Mesendoderm (in vitro differentiated cells): ENCODE measurements around the gene CAPN11.

Experiments
- DNase-seq: peaks from one replicate; pipeline ENCODE4 v3.0.0; 2013
- H2AK5ac ChIP-seq: 2 replicates; pipeline ENCODE4 v1.6.1; 2013; ENCODE audit warnings: low read length, inconsistent platforms
- H2BK120ac ChIP-seq: 2 replicates; pipeline ENCODE4 v1.6.1; 2013; ENCODE audit warnings: low read depth, mild to moderate bottlenecking, low read length, moderate library complexity, mixed read lengths
- H2BK15ac ChIP-seq: replicated peaks from 2 replicates; pipeline ENCODE4 v1.6.1; 2013; ENCODE audit warnings: low read depth, mild to moderate bottlenecking, moderate library complexity
- H2BK5ac ChIP-seq: 2 replicates; pipeline ENCODE4 v1.6.1; 2013; ENCODE audit warnings: low read length, inconsistent platforms
- H3K18ac ChIP-seq: 2 replicates; pipeline ENCODE4 v1.6.1; 2013; ENCODE audit warnings: mild to moderate bottlenecking, low read length, mixed read lengths
- H3K23ac ChIP-seq: one replicate; pipeline ENCODE4 v1.6.1; 2013; ENCODE audit warnings: low read length
- H3K27ac ChIP-seq: 2 replicates; pipeline ENCODE4 v1.5.1; 2013; ENCODE audit warnings: low read depth, mild to moderate bottlenecking, inconsistent platforms, low read length, moderate library complexity
- H3K27me3 ChIP-seq: 2 replicates; pipeline ENCODE4 v1.6.1; 2013; ENCODE audit warnings: low read length, control low read depth, mild to moderate bottlenecking, inconsistent platforms; ENCODE audit not compliant: insufficient read depth, poor library complexity
- H3K36me3 ChIP-seq: 2 replicates; pipeline ENCODE4 v1.6.1; 2013; ENCODE audit warnings: low read length, inconsistent platforms; ENCODE audit not compliant: control insufficient read depth, insufficient read depth
- H3K4ac ChIP-seq: one replicate; pipeline ENCODE4 v1.6.1; 2013; ENCODE audit warnings: low read depth, mild to moderate bottlenecking, low read length, moderate library complexity
- H3K4me1 ChIP-seq: 2 replicates; pipeline ENCODE4 v1.6.1; 2013; ENCODE audit warnings: low read depth, low read length, inconsistent platforms; ENCODE audit not compliant: control insufficient read depth
- H3K4me2 ChIP-seq: 2 replicates; pipeline ENCODE4 v1.6.1; 2013; ENCODE audit warnings: low read length
- H3K4me3 ChIP-seq: 2 replicates; pipeline ENCODE4 v1.5.1; 2013; ENCODE audit warnings: mild to moderate bottlenecking, low read length
- H3K56ac ChIP-seq: one replicate; pipeline ENCODE4 v1.6.1; 2013; ENCODE audit warnings: low read length
- H3K79me1 ChIP-seq: 2 replicates; pipeline ENCODE4 v1.6.1; 2013; ENCODE audit warnings: low read length, inconsistent platforms
- H3K79me2 ChIP-seq: 2 replicates; pipeline ENCODE4 v1.6.1; 2013; ENCODE audit warnings: mild to moderate bottlenecking, low read length; ENCODE audit not compliant: control insufficient read depth, insufficient read depth
- H3K9ac ChIP-seq: 2 replicates; pipeline ENCODE4 v1.6.1; 2013; ENCODE audit warnings: low read length, inconsistent platforms
- H4K5ac ChIP-seq: one replicate; pipeline ENCODE4 v1.6.1; 2013; ENCODE audit warnings: low read length
- H4K8ac ChIP-seq: one replicate; pipeline ENCODE4 v1.6.1; 2013; ENCODE audit warnings: low read depth, mild to moderate bottlenecking, control low read depth, low read length, moderate library complexity
- WGBS: extraction: QIAGEN DNeasy Blood & Tissue Kit; methylation state at CpG from one replicate; pipeline ENCODE4 v1.1.7; 2013; ENCODE audit warnings: low lambda C conversion rate, missing lambda C conversion rate; ENCODE audit not compliant: insufficient coverage; ENCODE audit errors: extremely low coverage; 5-methylcytosine and 5-hydroxymethylcytosine counted together

CAPN11 gene

DNA sequence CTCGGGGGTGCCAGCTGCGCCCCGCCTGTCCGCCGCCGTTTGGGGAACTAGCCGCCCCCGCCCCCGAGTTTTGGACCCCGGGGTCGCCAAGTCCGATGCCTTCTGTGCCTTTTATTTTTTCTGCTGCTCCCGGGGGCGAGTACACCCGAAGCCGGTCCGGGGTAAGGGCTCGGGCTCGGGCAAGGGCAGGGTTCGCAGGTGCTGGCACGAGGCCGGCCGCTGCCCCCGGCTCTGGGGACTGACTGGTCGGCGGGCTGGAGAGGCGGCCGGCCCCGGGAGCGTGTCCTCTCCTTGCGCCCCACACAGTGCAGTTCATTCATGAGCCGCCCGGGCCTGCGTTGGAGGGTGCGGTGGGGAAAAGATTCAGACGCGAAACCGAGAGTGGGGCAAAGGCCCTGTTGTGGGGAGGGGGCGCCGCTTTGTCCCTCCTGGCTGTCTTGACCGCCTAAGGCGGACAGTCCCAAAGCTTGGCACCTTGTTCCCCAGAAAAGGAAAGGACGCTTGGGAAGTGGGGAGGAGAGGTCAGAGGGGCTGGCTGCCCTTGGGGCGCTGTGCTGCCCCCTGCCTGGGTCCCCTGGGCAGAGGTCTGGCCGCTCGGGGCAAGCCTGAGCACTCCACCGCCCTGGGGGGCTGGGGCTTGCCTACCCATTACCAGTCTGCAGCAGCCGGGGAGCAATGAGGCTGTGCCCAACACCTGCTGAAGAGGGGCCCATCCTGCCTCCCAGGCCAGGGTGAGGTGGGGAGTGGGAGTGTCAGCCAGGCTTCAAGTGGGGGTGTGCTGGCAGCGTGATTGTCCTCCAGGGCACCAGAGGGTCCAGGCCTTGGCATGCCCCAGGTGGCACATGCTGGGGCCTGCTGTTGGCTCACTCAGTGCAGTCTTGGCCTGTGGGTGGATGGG is 30.4 kb upstream of the CAPN11 start:
- Histone ChIP-seq H2AK5ac (peak overlapping the region; percentile 45), H3K36me3 (no peaks in the 10 kb centered on the region), H4K5ac (no peak overlapping the region), H2BK15ac (no peak overlapping the region), H3K27me3 (no peaks in the 10 kb centered on the region), H3K4me1 (peaks cover 6% of the 10 kb centered on the region), H3K9ac (peak overlapping the region; percentile 78), H2BK120ac (peak overlapping the region; percentile 18), H3K56ac (peak overlapping the region; percentile 87), H3K27ac (no peak overlapping the region), H2BK5ac (no peak overlapping the region), H3K79me2 (peaks cover 37% of the 10 kb centered on the region), H3K4ac (peak overlapping the region; percentile 94), H3K23ac (peak overlapping the region; percentile 89), H3K4me3 (peak overlapping the region; percentile 67), H4K8ac (no peak overlapping the region), H3K18ac (peak overlapping the region; percentile 42), H3K4me2 (peak overlapping the region; percentile 79), H3K79me1 (peaks cover 7% of the 10 kb centered on the region)
- DNase-seq = peak; percentile 39
- WGBS = no CpG with 5 or more reads among the region's 49 CpGs

DNA sequence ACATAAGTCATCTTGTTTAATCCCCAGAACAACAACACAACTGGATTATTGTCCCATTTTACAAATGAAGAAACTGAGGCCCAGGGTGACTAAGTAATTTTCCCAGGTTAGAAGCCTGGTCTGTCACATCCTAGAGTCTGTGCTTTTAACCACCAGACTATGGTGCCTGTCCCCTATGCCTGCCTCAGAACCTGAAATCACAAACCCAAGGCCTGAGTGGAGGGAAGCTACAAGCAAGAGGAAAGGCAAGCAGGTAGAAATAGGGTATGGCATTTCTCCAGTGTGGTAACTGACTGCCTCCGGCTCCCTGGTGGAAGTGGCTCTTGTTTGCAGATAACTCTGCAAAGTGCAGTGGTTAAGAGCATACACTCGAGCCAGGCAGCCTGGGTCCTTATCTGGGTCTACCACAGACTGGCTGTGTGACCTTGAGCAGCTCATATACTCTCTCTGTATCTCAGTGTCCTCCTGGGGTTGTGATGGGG is 28.7 kb upstream of the CAPN11 start:
- Histone ChIP-seq H3K36me3 (no peaks in the 10 kb centered on the region), H4K5ac (no peak overlapping the region), H3K4me2 (no peak overlapping the region), H3K23ac (no peak overlapping the region), H3K56ac (no peak overlapping the region), H3K27me3 (no peaks in the 10 kb centered on the region), H2BK120ac (no peak overlapping the region), H3K18ac (no peak overlapping the region), H3K79me2 (peaks cover 21% of the 10 kb centered on the region), H4K8ac (no peak overlapping the region), H3K79me1 (peaks cover 7% of the 10 kb centered on the region), H3K4me3 (no peak overlapping the region), H2BK5ac (no peak overlapping the region), H3K27ac (no peak overlapping the region), H2AK5ac (no peak overlapping the region), H3K4me1 (peaks cover 8% of the 10 kb centered on the region), H3K9ac (no peak overlapping the region), H2BK15ac (no peak overlapping the region), H3K4ac (no peak overlapping the region)
- no CpG with 5 or more reads among the region's 2 CpGs for WGBS
- no peak for DNase-seq

DNA sequence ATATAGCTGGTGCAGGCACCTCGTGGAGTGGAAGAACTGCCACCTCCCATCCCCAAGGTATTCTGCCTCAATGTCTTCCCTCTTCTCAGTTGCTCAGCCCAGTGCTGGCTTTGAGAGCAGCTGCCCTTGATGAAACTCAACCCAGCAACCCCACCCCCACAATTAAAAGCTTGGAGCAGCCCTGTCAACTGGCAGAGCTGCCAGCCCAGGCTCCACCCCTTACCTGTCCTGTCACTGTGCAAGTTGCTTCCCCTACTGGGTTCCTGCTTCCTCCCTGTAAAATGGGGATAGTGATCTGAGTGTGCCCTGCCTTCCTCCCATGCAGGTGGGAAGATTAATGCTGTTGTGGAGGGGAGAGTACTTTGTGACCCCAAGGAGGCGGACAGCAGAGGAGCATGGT is 26.7 kb upstream of the CAPN11 start:
- no peak overlapping the region for H2AK5ac ChIP-seq

DNA sequence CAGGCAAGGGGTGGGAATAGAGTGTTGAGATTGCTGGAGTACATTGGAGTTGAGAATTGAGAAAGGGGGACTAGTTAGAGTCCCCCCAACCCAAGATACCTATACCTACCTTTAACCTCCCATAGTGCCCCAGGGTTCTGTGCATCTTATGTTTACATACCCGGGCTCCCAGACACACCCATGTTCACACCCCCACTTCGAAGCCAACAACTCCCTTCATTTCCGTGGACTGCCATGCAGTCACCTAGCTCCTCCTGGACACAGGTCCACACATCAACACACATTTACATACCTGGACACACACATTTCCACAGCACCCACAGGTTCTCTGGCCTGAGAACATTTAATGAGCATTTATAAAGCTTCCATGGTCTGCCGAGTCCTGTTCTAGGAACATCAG is 26.1 kb upstream of the CAPN11 start:
- H2BK120ac ChIP-seq = no peak overlapping the region
- no peak overlapping the region for H3K27ac ChIP-seq
- no peak overlapping the region for H3K56ac ChIP-seq
- H2BK15ac ChIP-seq = no peak overlapping the region
- no peaks in the 10 kb centered on the region for H3K79me1 ChIP-seq
- no peak overlapping the region for H3K18ac ChIP-seq
- H3K4me1 ChIP-seq = peaks cover 2% of the 10 kb centered on the region
- H2AK5ac ChIP-seq = no peak overlapping the region
- H3K27me3 ChIP-seq = no peaks in the 10 kb centered on the region
- no peaks in the 10 kb centered on the region for H3K79me2 ChIP-seq
- no peak overlapping the region for H4K8ac ChIP-seq
- H4K5ac ChIP-seq = no peak overlapping the region
- H3K4me2 ChIP-seq = no peak overlapping the region
- no peak overlapping the region for H2BK5ac ChIP-seq
- H3K9ac ChIP-seq = no peak overlapping the region
- H3K23ac ChIP-seq = no peak overlapping the region
- DNase-seq = no peak
- no peaks in the 10 kb centered on the region for H3K36me3 ChIP-seq
- no peak overlapping the region for H3K4ac ChIP-seq
- no CpG with 5 or more reads among the region's 4 CpGs for WGBS
- no peak overlapping the region for H3K4me3 ChIP-seq

More for the DNA sequence above, 26.7 kb upstream of the CAPN11 start:
- peaks cover under 1% of the 10 kb centered on the region for H3K79me2 ChIP-seq
- H3K36me3 ChIP-seq = no peaks in the 10 kb centered on the region
- peaks cover 2% of the 10 kb centered on the region for H3K4me1 ChIP-seq
- H3K18ac ChIP-seq = no peak overlapping the region
- no peak overlapping the region for H3K4me3 ChIP-seq
- H3K4ac ChIP-seq = no peak overlapping the region
- no peak overlapping the region for H4K8ac ChIP-seq
- no peak overlapping the region for H3K9ac ChIP-seq
- no peak overlapping the region for H2BK5ac ChIP-seq
- H3K27ac ChIP-seq = no peak overlapping the region
- H3K56ac ChIP-seq = no peak overlapping the region
- H3K79me1 ChIP-seq = no peaks in the 10 kb centered on the region
- no peak overlapping the region for H2BK120ac ChIP-seq
- H2BK15ac ChIP-seq = no peak overlapping the region
- H4K5ac ChIP-seq = no peak overlapping the region
- WGBS = no CpG with 5 or more reads among the region's 2 CpGs
- no peak for DNase-seq
- no peaks in the 10 kb centered on the region for H3K27me3 ChIP-seq
- no peak overlapping the region for H3K4me2 ChIP-seq
- H3K23ac ChIP-seq = no peak overlapping the region

DNA sequence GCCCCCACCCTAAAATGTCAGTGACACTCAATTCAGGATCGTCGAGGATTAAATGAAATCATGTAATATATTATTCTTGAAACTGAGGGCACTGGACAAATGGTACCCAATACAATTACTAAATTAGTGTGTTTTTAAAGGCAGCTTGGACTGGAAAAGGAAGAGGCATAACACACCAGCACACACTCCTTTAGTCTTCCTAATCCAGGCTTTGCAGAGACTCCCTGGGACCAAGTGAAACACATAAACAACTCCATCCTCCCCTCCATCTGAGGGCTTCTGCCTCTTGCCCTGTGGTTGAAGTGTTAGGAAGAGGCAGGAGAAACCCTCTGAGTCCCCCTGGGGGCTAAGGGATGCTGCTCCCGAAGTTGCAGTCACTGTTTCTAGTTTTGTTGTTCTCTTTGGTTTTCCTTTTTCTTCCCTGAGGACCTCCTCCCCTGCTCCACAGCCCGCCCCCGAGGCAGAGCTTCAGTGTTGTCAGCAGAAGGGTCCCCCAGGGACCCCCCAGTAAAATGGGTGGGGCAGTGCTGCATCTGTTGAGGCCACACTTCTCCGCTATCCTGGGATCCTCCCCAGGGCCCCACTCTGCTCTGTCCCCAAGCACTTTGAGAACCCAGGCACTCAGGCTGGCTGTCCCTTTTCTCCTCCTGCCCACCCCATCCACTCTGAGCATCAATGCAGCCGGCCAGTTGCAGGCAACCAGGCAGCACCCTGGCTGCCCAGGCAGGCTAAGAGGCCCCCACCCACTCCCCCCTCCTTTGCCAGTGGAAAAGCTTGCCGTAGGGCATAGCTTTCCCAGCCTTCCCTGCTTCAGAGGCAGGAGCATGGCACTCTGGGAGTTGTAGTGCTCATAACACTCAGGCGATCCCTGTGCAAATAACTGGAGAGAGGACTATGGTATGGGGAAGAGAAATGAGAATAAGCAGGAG is 25.4 kb upstream of the CAPN11 start:
- H3K27ac ChIP-seq = no peak overlapping the region
- peak overlapping the region; percentile 9 for H3K4me2 ChIP-seq
- H3K27me3 ChIP-seq = no peaks in the 10 kb centered on the region
- H3K36me3 ChIP-seq = no peaks in the 10 kb centered on the region
- no peak overlapping the region for H4K8ac ChIP-seq
- H3K79me1 ChIP-seq = no peaks in the 10 kb centered on the region
- H2BK15ac ChIP-seq = no peak overlapping the region
- H3K23ac ChIP-seq = no peak overlapping the region
- no peak overlapping the region for H3K4me3 ChIP-seq
- peaks cover 2% of the 10 kb centered on the region for H3K4me1 ChIP-seq
- H3K18ac ChIP-seq = peak overlapping the region; percentile 7
- H3K79me2 ChIP-seq = no peaks in the 10 kb centered on the region
- H3K56ac ChIP-seq = peak overlapping the region; percentile 71
- peak overlapping the region; percentile 35 for H3K9ac ChIP-seq
- peak; percentile 75 for DNase-seq
- H4K5ac ChIP-seq = no peak overlapping the region
- WGBS = no CpG with 5 or more reads among the region's 9 CpGs
- no peak overlapping the region for H2BK120ac ChIP-seq
- no peak overlapping the region for H2AK5ac ChIP-seq
- no peak overlapping the region for H2BK5ac ChIP-seq
- H3K4ac ChIP-seq = no peak overlapping the region
